Measurements from ENCODE around the gene SMAD6. TPM values are rescaled to one million over a fixed set of nuclear protein-coding genes. Genes with fewer than 3 reads are reported as not detected.

SMAD6 gene
- total RNA-seq, 1 experiment from 2014 or later = 8.9 TPM

- Mint-ChIP-seq H3K36me3 (ENCODE audit: insufficient read depth, unreplicated experiment) (no peaks in the 10 kb centered on the region), H3K27me3 (ENCODE audit: insufficient read depth, unreplicated experiment) (no peaks in the 10 kb centered on the region), H3K27ac (ENCODE audit: unreplicated experiment) (peak overlapping the region; percentile 77), H3K4me1 (ENCODE audit: low read depth, unreplicated experiment) (peaks cover 16% of the 10 kb centered on the region), H3K4me3 (ENCODE audit: unreplicated experiment) (peak overlapping the region; percentile 24), H3K9me3 (ENCODE audit: unreplicated experiment) (no peaks in the 10 kb centered on the region)
- CTCF ChIA-PET = no interaction called here
- no peak for TF ChIP-seq CTCF (IDR thresholded peaks at IDR 0.05; ENCODE audit: insufficient read depth in 1 of 2, low read depth in 1 of 2, low read length in 1 of 2, severe bottlenecking in 1 of 2, unreplicated experiment in 1 of 2)
- no peaks in the 10 kb centered on the region for H3K36me3 ChIP-seq (ENCODE audit: control insufficient read depth, insufficient read depth, low read length)
- H3K27me3 ChIP-seq (replicated peaks; ENCODE audit: control insufficient read depth, insufficient read depth, low read length) = no peaks in the 10 kb centered on the region
- no peaks in the 10 kb centered on the region for H3K9me3 ChIP-seq
- BruUV-seq (replicated peaks) = TSS peak; percentile 80
- no peak for DNase-seq
- H3K4me1 ChIP-seq = peaks cover 22% of the 10 kb centered on the region
- POLR2A ChIA-PET = interaction anchor here (0.8 kb wide), 1 partner anchor 103 kb away, joined by 3 read pairs; no protein-coding TSS in a partner anchor
- H3K4me3 ChIP-seq (ENCODE audit: low read depth, low read length) = no peak overlapping the region
- intact Hi-C loops (cut with micrococcal nuclease; ENCODE audit: unreplicated experiment) = loop anchor here (1.0 to 2.0 kb wide), 2 partner anchors 15 to 39 kb away; no protein-coding TSS in a partner anchor
Measured at GRCh38 chr15:66803749-66804148, 101.7 kb downstream of the SMAD6 start.

- ChIA-PET CTCF (no interaction called here), POLR2A (no interaction called here)
- intact Hi-C loops (cut with micrococcal nuclease; ENCODE audit: unreplicated experiment) = no loop called here
- Histone ChIP-seq H3K36me3 (ENCODE audit: control insufficient read depth, insufficient read depth, low read length) (no peaks in the 10 kb centered on the region), H3K27me3 (replicated peaks; ENCODE audit: control insufficient read depth, insufficient read depth, low read length) (no peaks in the 10 kb centered on the region), H3K4me1 (peaks cover 22% of the 10 kb centered on the region), H3K4me3 (ENCODE audit: low read depth, low read length) (no peak overlapping the region), H3K9me3 (no peaks in the 10 kb centered on the region)
- Mint-ChIP-seq H3K27me3 (ENCODE audit: insufficient read depth, unreplicated experiment) (no peaks in the 10 kb centered on the region), H3K4me3 (ENCODE audit: unreplicated experiment) (no peak overlapping the region), H3K9me3 (ENCODE audit: unreplicated experiment) (peaks cover 6% of the 10 kb centered on the region), H3K27ac (ENCODE audit: unreplicated experiment) (no peak overlapping the region), H3K36me3 (ENCODE audit: insufficient read depth, unreplicated experiment) (no peaks in the 10 kb centered on the region), H3K4me1 (ENCODE audit: low read depth, unreplicated experiment) (peaks cover 16% of the 10 kb centered on the region)
- TF ChIP-seq CTCF (IDR thresholded peaks at IDR 0.05; ENCODE audit: insufficient read depth in 1 of 2, low read depth in 1 of 2, low read length in 1 of 2, severe bottlenecking in 1 of 2, unreplicated experiment in 1 of 2) = no peak
- DNase-seq = no peak
- no TSS peak for BruUV-seq (replicated peaks)
Measured at GRCh38 chr15:66805202-66805885, 103.3 kb downstream of the SMAD6 start.

DNA sequence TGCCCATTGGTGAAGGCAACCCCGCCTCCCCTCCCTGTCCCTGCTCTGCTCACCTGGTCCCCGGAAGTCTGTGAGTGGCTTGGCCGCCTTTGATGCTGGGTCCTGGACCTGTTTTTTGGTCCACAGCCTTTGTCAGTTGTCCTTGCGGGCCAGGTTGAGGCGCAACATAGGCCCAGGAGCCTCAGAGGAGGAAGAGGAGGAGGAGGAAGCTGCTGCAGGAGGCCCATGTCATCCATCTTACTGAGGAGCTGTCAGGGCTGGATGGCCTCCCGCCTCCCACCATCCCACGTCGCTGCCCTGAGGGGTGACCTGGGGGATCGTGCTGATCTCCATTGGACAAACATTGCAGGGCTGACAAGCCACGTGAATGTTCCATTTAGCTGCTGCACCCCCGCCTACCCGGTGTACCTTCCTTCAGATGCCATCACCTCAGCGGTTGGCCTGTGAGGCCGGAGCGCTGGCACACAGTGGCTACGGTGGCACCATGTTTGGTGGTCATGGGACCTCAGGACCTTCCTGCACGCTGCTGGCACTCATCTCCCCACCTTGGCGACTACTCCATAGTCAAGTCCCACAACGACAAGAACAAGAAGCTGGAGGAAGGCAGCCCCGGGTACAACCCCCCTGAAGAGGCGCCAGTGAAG, 106.3 kb downstream of the SMAD6 start:
- intact Hi-C loops (cut with micrococcal nuclease; ENCODE audit: unreplicated experiment) = no loop called here
- no peak for DNase-seq
- Mint-ChIP-seq H3K9me3 (ENCODE audit: unreplicated experiment) (peaks cover 16% of the 10 kb centered on the region), H3K27ac (ENCODE audit: unreplicated experiment) (no peak overlapping the region), H3K4me1 (ENCODE audit: low read depth, unreplicated experiment) (no peaks in the 10 kb centered on the region), H3K4me3 (ENCODE audit: unreplicated experiment) (no peak overlapping the region), H3K27me3 (ENCODE audit: insufficient read depth, unreplicated experiment) (no peaks in the 10 kb centered on the region), H3K36me3 (ENCODE audit: insufficient read depth, unreplicated experiment) (no peaks in the 10 kb centered on the region)
- CTCF ChIA-PET = no interaction called here
- BruUV-seq (replicated peaks) = no TSS peak
- Histone ChIP-seq H3K36me3 (ENCODE audit: control insufficient read depth, insufficient read depth, low read length) (no peaks in the 10 kb centered on the region), H3K9me3 (no peaks in the 10 kb centered on the region), H3K4me1 (peaks cover 7% of the 10 kb centered on the region), H3K27me3 (replicated peaks; ENCODE audit: control insufficient read depth, insufficient read depth, low read length) (no peaks in the 10 kb centered on the region), H3K4me3 (ENCODE audit: low read depth, low read length) (no peak overlapping the region)
- TF ChIP-seq CTCF (IDR thresholded peaks at IDR 0.05; ENCODE audit: insufficient read depth in 1 of 2, low read depth in 1 of 2, low read length in 1 of 2, severe bottlenecking in 1 of 2, unreplicated experiment in 1 of 2) = no peak
- POLR2A ChIA-PET = no interaction called here

Measured in Caco-2 (cell line).